NCI-H446 treated with DMSO at 0.1 percent for 48 hours (cell line): ENCODE results near the gene CENPS.
"Not testable (repeated sequence)": the region's sequence is repeated elsewhere in the genome, so short reads cannot be mapped to it uniquely, and the experiment has no call there.

Source experiments
- DNase-seq: peaks from one replicate; lab custom pipeline; 2025; lab: John Stamatoyannopoulos, UW

CENPS gene

GRCh38 chr1:10419351-10419750 is 10.9 kb upstream of the CENPS start:
- no peak for DNase-seq

- no peak for DNase-seq
These were observed 8.6 kb upstream of the CENPS start for GRCh38 chr1:10421637-10422036.

- peak; percentile 51 for DNase-seq
These were observed 6.2 kb upstream of the CENPS start for GRCh38 chr1:10424034-10424433.

GRCh38 chr1:10424651-10425050 is 5.6 kb upstream of the CENPS start:
- no peak for DNase-seq

GRCh38 chr1:10425826-10426534 is 4.3 kb upstream of the CENPS start:
- DNase-seq, result not testable (repeated sequence)

- DNase-seq, result not testable (repeated sequence)
These were observed 3.7 kb upstream of the CENPS start for GRCh38 chr1:10426535-10426848.

- DNase-seq, result no peak
These were observed 1.2 kb upstream of the CENPS start for GRCh38 chr1:10428984-10429383.

- DNase-seq, result no peak
These were observed 391 bp upstream of the CENPS start for GRCh38 chr1:10429868-10430215.

- no peak for DNase-seq
These were observed 967 bp downstream of the CENPS start for GRCh38 chr1:10431070-10431730.

GRCh38 chr1:10432910-10433700 is 2.9 kb downstream of the CENPS start:
- no peak for DNase-seq

- DNase-seq, result no peak
These were observed 3.6 kb downstream of the CENPS start for GRCh38 chr1:10433790-10434189.

GRCh38 chr1:10434590-10434989 is 4.4 kb downstream of the CENPS start:
- no peak for DNase-seq

- DNase-seq, result no peak
These were observed 6.8 kb downstream of the CENPS start for GRCh38 chr1:10437052-10437451.

- DNase-seq, result no peak
These were observed 8.5 kb downstream of the CENPS start for GRCh38 chr1:10438677-10439163.

GRCh38 chr1:10440305-10440704 is 10.1 kb downstream of the CENPS start:
- DNase-seq, result no peak

GRCh38 chr1:10440794-10441193 is 10.6 kb downstream of the CENPS start:
- no peak for DNase-seq

GRCh38 chr1:10444248-10444647 is 14.0 kb downstream of the CENPS start:
- no peak for DNase-seq

GRCh38 chr1:10444795-10445397 is 14.7 kb downstream of the CENPS start:
- no peak for DNase-seq

GRCh38 chr1:10446790-10447422 is 16.7 kb downstream of the CENPS start:
- DNase-seq, result no peak

- no peak for DNase-seq
These were observed 19.5 kb downstream of the CENPS start, which contains the start of gene CORT for GRCh38 chr1:10449751-10450150. Gene CORT (plus strand): TSS chr1:10450031. CDS start chr1:10450224, 193 bp downstream.

- DNase-seq, result no peak
These were observed 20.1 kb downstream of the CENPS start for GRCh38 chr1:10450156-10450814.
